ENCODE data around the gene HDGFL2.
A peak's percentile ranks its signal among the peaks of the same experiment; 100 is the strongest.

The HDGFL2 gene

GRCh38 chr19:4507804-4508203, 35.7 kb downstream of the HDGFL2 start:
- H3K9me3 ChIP-seq (ENCODE audit: control insufficient read depth, insufficient read depth, low read depth, low read length) = no peaks in the 10 kb centered on the region
- ChIA-PET POLR2A (no interaction called here), CTCF (interaction anchor here (0.6 to 3.6 kb wide), 3 partner anchors 13 to 815 kb away, joined by 4 to 24 read pairs (median 5); no protein-coding TSS in a partner anchor)
- TF ChIP-seq ZNF621 (tag by site-specific recombination; IDR thresholded peaks at IDR 0.05) = no peak
- TF ChIP-seq ZNF76 (tag by site-specific recombination; IDR thresholded peaks at IDR 0.05; ENCODE audit: borderline replicate concordance, low read depth) = no peak
- TF ChIP-seq OSR2 (tag by site-specific recombination; IDR thresholded peaks at IDR 0.05) = no peak
- no peak for TF ChIP-seq ZSCAN5A (tag by site-specific recombination; IDR thresholded peaks at IDR 0.05)
- TF ChIP-seq ZNF10 (tag by site-specific recombination; IDR thresholded peaks at IDR 0.05) = no peak
- no peak for TF ChIP-seq ZSCAN16 (tag by site-specific recombination; IDR thresholded peaks at IDR 0.05)
- TF ChIP-seq ZNF529 (tag by site-specific recombination; IDR thresholded peaks at IDR 0.05; ENCODE audit: insufficient replicate concordance) = no peak
- TF ChIP-seq ZNF335 (tag by site-specific recombination; conservative IDR thresholded peaks at IDR 0.05) = no peak
- H3K27ac ChIP-seq (ENCODE audit: extremely low read depth, low read depth, low read length) = no peak overlapping the region
- no peak overlapping the region for H3K4me3 ChIP-seq (ENCODE audit: low read depth, low read length)
- peaks cover 0 to 38% of the 10 kb centered on the region in 2 experiments; a peak in 2 of 3 replicates for H3K36me3 ChIP-seq (ENCODE audit: control insufficient read depth in 2 of 2, insufficient read depth in 1 of 2, low read length in 2 of 2)
- H3K4me1 ChIP-seq (ENCODE audit: control insufficient read depth, insufficient read depth, low read length) = no peaks in the 10 kb centered on the region

GRCh38 chr19:4508698-4509097, 36.6 kb downstream of the HDGFL2 start:
- Histone ChIP-seq H3K36me3 (ENCODE audit: control insufficient read depth in 2 of 2, insufficient read depth in 1 of 2, low read length in 2 of 2) (peaks cover 0 to 29% of the 10 kb centered on the region in 2 experiments; a peak in 2 of 3 replicates), H3K4me1 (ENCODE audit: control insufficient read depth, insufficient read depth, low read length) (no peaks in the 10 kb centered on the region), H3K27ac (ENCODE audit: extremely low read depth, low read depth, low read length) (no peak overlapping the region), H3K4me3 (ENCODE audit: low read depth, low read length) (no peak overlapping the region), H3K9me3 (ENCODE audit: control insufficient read depth, insufficient read depth, low read depth, low read length) (no peaks in the 10 kb centered on the region)
- CTCF ChIA-PET = interaction anchor here (0.5 to 3.6 kb wide), 4 partner anchors 12 to 33 kb away, joined by 3 to 24 read pairs (median 4); no protein-coding TSS in a partner anchor
- TF ChIP-seq ZNF354C (tag by site-specific recombination; IDR thresholded peaks at IDR 0.05; ENCODE audit: borderline replicate concordance, low read depth) (no peak), ZNF23 (tag by site-specific recombination; IDR thresholded peaks at IDR 0.05; ENCODE audit: borderline replicate concordance) (no peak)
- POLR2A ChIA-PET = interaction anchor here (0.8 kb wide), 1 partner anchor 37 kb away, joined by 3 read pairs; the partner anchor contains the start of gene HDGFL2

- Histone ChIP-seq H3K27ac (ENCODE audit: extremely low read depth, low read depth, low read length) (no peak overlapping the region), H3K4me3 (ENCODE audit: low read depth, low read length) (no peak overlapping the region), H3K36me3 (ENCODE audit: control insufficient read depth in 2 of 2, insufficient read depth in 1 of 2, low read length in 2 of 2) (peaks cover 0 to 10% of the 10 kb centered on the region in 2 experiments; a peak in 2 of 3 replicates), H3K9me3 (ENCODE audit: control insufficient read depth, insufficient read depth, low read depth, low read length) (no peaks in the 10 kb centered on the region), H3K4me1 (ENCODE audit: control insufficient read depth, insufficient read depth, low read length) (no peaks in the 10 kb centered on the region)
- POLR2A ChIA-PET = interaction anchor here (0.7 kb wide), 1 partner anchor 213 kb away, joined by 5 read pairs; no protein-coding TSS in a partner anchor
- CTCF ChIA-PET = interaction anchor here (3.6 kb wide), 1 partner anchor 13 kb away, joined by 24 read pairs; no protein-coding TSS in a partner anchor
- TF ChIP-seq SCRT2 (tag by site-specific recombination; IDR thresholded peaks at IDR 0.05) (no peak), ZBTB21 (tag by site-specific recombination; IDR thresholded peaks at IDR 0.05) (no peak), TSHZ1 (tag by site-specific recombination; IDR thresholded peaks at IDR 0.05; ENCODE audit: borderline replicate concordance) (no peak), MYNN (tag by site-specific recombination; IDR thresholded peaks at IDR 0.05; ENCODE audit: borderline replicate concordance) (no peak), BCL11B (tag by site-specific recombination; IDR thresholded peaks at IDR 0.05; ENCODE audit: low read depth) (peak; percentile 73; the same call in 1 of the 2 replicates), MEIS1 (CRISPR knock-in tag; IDR thresholded peaks at IDR 0.05; ENCODE audit: borderline replicate concordance) (no peak), ZNF580 (tag by site-specific recombination; IDR thresholded peaks at IDR 0.05) (no peak), ZSCAN4 (tag by site-specific recombination; IDR thresholded peaks at IDR 0.05) (no peak)
These were observed 38.5 kb downstream of the HDGFL2 start for GRCh38 chr19:4510435-4511255.

All from HEK293 (cell line).